GM18498 (cell line): ENCODE results near the gene ELP6.
"Not testable (repeated sequence)": the region's sequence is repeated elsewhere in the genome, so short reads cannot be mapped to it uniquely, and the experiment has no call there.

Experiments used
- ATAC-seq: cut with Tn5 transposase; IDR thresholded peaks from one replicate; pipeline ENCODE4 v1.9.1; 2021; ENCODE audit warnings: mild to moderate bottlenecking, moderate library complexity; ENCODE audit not compliant: unreplicated experiment

The ELP6 gene

GRCh38 chr3:47469616-47470015 lies 43.9 kb downstream of the ELP6 start:
- no peak for ATAC-seq

GRCh38 chr3:47468315-47468714 lies 45.2 kb downstream of the ELP6 start:
- not testable (repeated sequence) for ATAC-seq

DNA sequence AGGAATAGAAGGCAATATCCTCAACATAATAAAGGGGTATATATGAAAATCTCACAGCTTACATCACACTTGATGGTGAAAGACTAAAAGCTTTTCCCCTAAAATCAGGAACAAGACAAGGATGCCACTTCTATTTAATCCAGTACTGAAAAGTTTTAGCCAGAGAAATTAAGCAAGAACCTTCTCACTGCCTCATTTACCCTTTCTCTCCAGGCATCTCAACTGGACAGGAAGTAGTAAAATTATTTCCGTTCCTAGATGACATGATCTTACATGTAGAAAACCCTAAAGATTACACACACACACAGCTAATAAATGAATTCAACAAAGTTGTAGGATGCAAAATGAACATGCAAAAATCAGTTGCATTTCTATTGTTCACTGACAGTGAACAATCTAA lies 48.9 kb downstream of the ELP6 start:
- ATAC-seq = no peak

- ATAC-seq = not testable (repeated sequence)
Observed at GRCh38 chr3:47459534-47460085, 53.9 kb downstream of the ELP6 start.

- no peak for ATAC-seq
Observed at GRCh38 chr3:47456984-47457383, 56.5 kb downstream of the ELP6 start.

DNA sequence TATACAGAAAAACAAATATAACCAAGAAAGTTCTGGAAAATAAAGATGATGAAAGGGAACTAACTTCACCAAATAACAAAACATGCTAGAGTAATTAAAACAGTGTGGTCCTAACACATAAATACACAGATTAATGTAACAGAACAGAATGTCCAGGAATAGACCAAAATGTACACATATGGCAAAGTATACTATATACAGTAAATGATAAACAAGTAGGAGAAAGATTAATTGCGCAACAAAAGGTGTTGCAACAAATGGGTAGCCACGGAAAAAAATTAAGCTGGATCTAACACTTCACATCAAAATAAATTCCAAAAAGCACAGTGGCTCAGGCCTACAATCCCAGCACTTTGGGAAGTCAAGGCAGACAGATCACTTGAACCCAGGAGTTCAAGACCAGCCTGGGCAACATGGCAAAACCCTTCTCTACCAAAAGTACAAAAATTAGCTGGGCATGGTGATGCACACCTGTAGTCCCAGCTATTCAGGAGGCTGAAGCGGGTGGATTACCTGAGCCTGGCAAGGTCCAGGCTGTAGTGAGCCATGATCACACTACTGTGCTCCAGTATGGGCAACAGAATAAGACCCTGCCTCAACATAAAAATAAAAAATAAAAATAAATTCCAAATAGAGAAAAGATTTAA lies 57.6 kb downstream of the ELP6 start:
- ATAC-seq = no peak

- ATAC-seq = no peak
Observed at GRCh38 chr3:47452453-47453215, 60.9 kb downstream of the ELP6 start.
